Suprapubic skin (tissue), 4 donors: ENCODE results near the gene ZFHX2. TPM values are rescaled to one million over a fixed set of nuclear protein-coding genes. Genes with fewer than 3 reads are reported as not detected.
A peak's percentile ranks its signal among the peaks of the same experiment; 100 is the strongest.

Experiments
- DNase-seq, 2 donors: peaks; one replicate each; pipeline ENCODE4 v3.0.0-alpha.2; 2019; ENCODE audit warnings: low spot score in 2 of 2
- H3K27ac ChIP-seq: fragments of 200-600 bp; sonication (generic); one replicate; pipeline ENCODE4 v1.5.1; 2019
- H3K27me3 ChIP-seq: fragments of 200-600 bp; sonication (generic); one replicate; pipeline ENCODE4 v1.5.1; 2019
- H3K36me3 ChIP-seq: fragments of 200-600 bp; sonication (generic); one replicate; pipeline ENCODE4 v1.5.1; 2019
- H3K4me1 ChIP-seq: fragments of 200-600 bp; sonication (generic); one replicate; pipeline ENCODE4 v1.5.1; 2019
- H3K4me3 ChIP-seq: fragments of 200-600 bp; sonication (generic); one replicate; pipeline ENCODE4 v1.5.1; 2019; ENCODE audit warnings: mild to moderate bottlenecking
- H3K9me3 ChIP-seq: fragments of 200-600 bp; sonication (generic); one replicate; pipeline ENCODE4 v1.5.1; 2019
- EP300 ChIP-seq: sonication (generic); formaldehyde crosslinking; IDR thresholded peaks from one replicate; pipeline ENCODE4 v1.6.1; 2017; ENCODE audit warnings: antibody characterized with exemption
- POLR2A ChIP-seq, 2 donors: fragments of 450-650 bp; IDR thresholded peaks; one replicate each; pipeline ENCODE4 v1.6.1; 2017; ENCODE audit warnings: antibody characterized with exemption in 2 of 2, mild to moderate bottlenecking in 2 of 2, moderate library complexity in 2 of 2
- POLR2AphosphoS5 ChIP-seq, 3 donors: sonication (generic); formaldehyde crosslinking; IDR thresholded peaks; one replicate each; pipeline ENCODE4 v1.6.1; 2017; ENCODE audit warnings: antibody characterized with exemption in 3 of 3
- WGBS: methylation state at CpG from one replicate; pipeline ENCODE4 v1.1.5; 2018; 5-methylcytosine and 5-hydroxymethylcytosine counted together
- total RNA-seq, 4 donors: library from RNA; depleted of rRNA; stranded (reverse); fragments of >200 nt; gene quantifications; one replicate each; pipeline ENCODE4 v1.1.0, GENCODE V29; 2016
- TF ChIP-seq, protein P1 (sequence below), 2 donors: fragments of 200-600 bp in 1 of 2; fragments of 450-650 bp in 1 of 2; sonication (generic) in 1 of 2; IDR thresholded peaks; one replicate each; pipeline ENCODE4 v1.5.1; 2016 to 2019; ENCODE audit warnings: antibody characterized with exemption in 2 of 2, mild to moderate bottlenecking in 1 of 2, moderate library complexity in 1 of 2

Gene ZFHX2
- total RNA-seq, 4 donors from 2014 or later: 0.16 to 1.4 (median 0.56) TPM

- DNase-seq: peak; percentile 93 to 94
- Histone ChIP-seq H3K9me3 (no peaks in the 10 kb centered on the region), H3K27ac (peak within 1 kb of the TSS; percentile 56), H3K4me1 (peaks cover 44% of the 10 kb centered on the region), H3K36me3 (peaks cover 12% of the 10 kb centered on the region), H3K4me3 (peak within 1 kb of the TSS; percentile 67), H3K27me3 (peaks cover 4% of the 10 kb centered on the region)
- TF ChIP-seq POLR2A (IDR thresholded peaks at IDR 0.05) (no peak), POLR2AphosphoS5 (IDR thresholded peaks at IDR 0.05) (no peak), EP300 (no peak)
- TF ChIP-seq, protein P1, sequence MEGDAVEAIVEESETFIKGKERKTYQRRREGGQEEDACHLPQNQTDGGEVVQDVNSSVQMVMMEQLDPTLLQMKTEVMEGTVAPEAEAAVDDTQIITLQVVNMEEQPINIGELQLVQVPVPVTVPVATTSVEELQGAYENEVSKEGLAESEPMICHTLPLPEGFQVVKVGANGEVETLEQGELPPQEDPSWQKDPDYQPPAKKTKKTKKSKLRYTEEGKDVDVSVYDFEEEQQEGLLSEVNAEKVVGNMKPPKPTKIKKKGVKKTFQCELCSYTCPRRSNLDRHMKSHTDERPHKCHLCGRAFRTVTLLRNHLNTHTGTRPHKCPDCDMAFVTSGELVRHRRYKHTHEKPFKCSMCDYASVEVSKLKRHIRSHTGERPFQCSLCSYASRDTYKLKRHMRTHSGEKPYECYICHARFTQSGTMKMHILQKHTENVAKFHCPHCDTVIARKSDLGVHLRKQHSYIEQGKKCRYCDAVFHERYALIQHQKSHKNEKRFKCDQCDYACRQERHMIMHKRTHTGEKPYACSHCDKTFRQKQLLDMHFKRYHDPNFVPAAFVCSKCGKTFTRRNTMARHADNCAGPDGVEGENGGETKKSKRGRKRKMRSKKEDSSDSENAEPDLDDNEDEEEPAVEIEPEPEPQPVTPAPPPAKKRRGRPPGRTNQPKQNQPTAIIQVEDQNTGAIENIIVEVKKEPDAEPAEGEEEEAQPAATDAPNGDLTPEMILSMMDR (IDR thresholded peaks at IDR 0.05): no peak
- WGBS: 3% methylated on average over 44 of the region's 53 CpGs
These were observed 15.8 kb upstream of the ZFHX2 start, which contains the start of gene AP1G2 for GRCh38 chr14:23567186-23568020. Gene AP1G2 (minus strand): TSS chr14:23567791. CDS start chr14:23567314, 477 bp downstream.

DNA sequence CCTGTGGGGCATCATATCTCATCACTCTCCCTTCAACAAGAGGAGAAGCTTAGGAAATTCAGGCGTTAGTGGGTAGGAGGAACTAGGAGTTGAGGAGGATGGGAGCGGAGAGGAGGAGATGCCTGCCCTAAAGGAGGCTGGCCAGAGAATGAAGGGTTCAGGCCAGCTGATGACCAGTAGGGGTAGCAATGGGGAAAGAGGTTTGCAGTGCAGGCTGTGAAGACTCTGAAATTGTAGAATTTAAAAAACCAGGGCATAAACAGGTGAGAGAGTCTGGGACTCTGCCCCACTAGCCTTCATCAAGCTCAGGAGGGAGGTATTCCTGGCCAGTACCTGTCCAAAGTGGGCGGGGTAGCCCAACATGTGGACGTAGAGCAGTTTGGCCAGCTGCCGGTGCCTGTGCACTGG lies 15.2 kb upstream of the ZFHX2 start:
- Histone ChIP-seq H3K4me1 (peaks cover 38% of the 10 kb centered on the region), H3K36me3 (peaks cover 18% of the 10 kb centered on the region), H3K4me3 (peak overlapping the region; percentile 67), H3K27ac (peak overlapping the region; percentile 56), H3K27me3 (peaks cover 4% of the 10 kb centered on the region), H3K9me3 (no peaks in the 10 kb centered on the region)
- TF ChIP-seq POLR2A (IDR thresholded peaks at IDR 0.05) (no peak), POLR2AphosphoS5 (IDR thresholded peaks at IDR 0.05) (no peak), EP300 (no peak)
- TF ChIP-seq, protein P1 (IDR thresholded peaks at IDR 0.05): no peak
- 28% methylated on average over 2 of the region's 5 CpGs for WGBS
- no peak for DNase-seq

DNA sequence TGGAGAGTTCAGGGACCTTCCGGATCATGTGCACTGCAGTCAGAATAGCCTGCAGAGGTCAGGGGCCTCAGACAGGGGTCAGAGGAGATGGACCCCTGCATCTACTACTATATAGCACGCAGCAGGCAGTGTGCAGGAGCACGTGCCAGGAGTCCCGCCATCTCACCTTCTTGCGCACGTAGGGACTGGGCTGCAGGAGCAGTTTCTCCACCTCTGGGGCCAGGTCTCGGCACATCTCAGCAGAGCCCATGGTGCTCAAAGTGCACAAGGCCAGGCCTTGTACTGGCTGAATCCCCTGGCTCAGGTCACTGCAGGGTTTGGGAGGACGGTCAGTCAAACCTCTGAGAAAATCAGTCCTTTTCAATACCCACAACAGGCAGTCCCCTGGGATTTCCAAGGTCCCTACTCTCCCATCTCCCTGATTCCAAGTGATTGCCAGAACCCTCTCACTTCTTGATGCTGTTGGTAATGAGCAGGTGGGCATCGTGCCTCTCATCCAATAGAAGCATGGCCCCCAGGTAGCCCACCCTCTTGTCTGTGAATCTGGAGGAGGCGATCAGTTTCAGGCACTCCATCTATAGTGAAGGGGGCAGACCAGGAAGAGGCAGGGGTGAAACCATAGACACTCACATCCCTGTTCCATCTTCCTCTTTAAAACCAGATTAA lies 14.7 kb upstream of the ZFHX2 start:
- Histone ChIP-seq H3K27ac (no peak overlapping the region), H3K9me3 (no peaks in the 10 kb centered on the region), H3K27me3 (peaks cover 4% of the 10 kb centered on the region), H3K4me1 (peaks cover 37% of the 10 kb centered on the region), H3K36me3 (peaks cover 23% of the 10 kb centered on the region), H3K4me3 (peak overlapping the region; percentile 67)
- 85% methylated on average over 5 of the region's 10 CpGs for WGBS
- DNase-seq: peak in 1 of 2 donors; percentile 57
- TF ChIP-seq, protein P1 (IDR thresholded peaks at IDR 0.05): no peak
- no peak for TF ChIP-seq EP300
- TF ChIP-seq POLR2AphosphoS5 (IDR thresholded peaks at IDR 0.05): no peak
- TF ChIP-seq POLR2A (IDR thresholded peaks at IDR 0.05): no peak

- no peak for TF ChIP-seq POLR2AphosphoS5 (IDR thresholded peaks at IDR 0.05)
- TF ChIP-seq POLR2A (IDR thresholded peaks at IDR 0.05): no peak
- TF ChIP-seq, protein P1 (IDR thresholded peaks at IDR 0.05): no peak
- TF ChIP-seq EP300: no peak
- Histone ChIP-seq H3K27me3 (no peaks in the 10 kb centered on the region), H3K27ac (no peak overlapping the region), H3K9me3 (no peaks in the 10 kb centered on the region), H3K4me1 (peaks cover 37% of the 10 kb centered on the region), H3K4me3 (no peak overlapping the region), H3K36me3 (peaks cover 29% of the 10 kb centered on the region)
- peak in 1 of 2 donors; percentile 44 for DNase-seq
- WGBS: 90% methylated on average over 4 of the region's 11 CpGs
These were observed 14.1 kb upstream of the ZFHX2 start for GRCh38 chr14:23565626-23566025.

DNA sequence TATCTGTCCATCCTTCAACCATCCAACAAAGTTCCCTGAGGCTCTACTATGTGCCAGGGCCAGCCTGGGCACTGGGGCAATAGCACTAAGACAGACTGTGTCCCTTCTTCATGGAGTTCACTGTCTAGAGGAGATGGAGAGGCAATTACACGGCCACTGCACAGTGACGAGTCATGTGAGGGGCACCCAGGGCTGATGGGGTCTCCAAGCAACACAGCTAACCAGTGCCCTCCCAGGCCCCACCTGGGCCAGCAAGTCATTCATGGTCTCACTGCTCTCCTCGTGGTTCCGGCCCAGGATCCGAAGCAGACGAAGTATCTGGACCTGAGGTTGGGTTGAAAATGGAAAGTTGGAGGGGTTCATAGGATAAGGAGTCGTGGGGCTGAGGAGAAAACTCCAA lies 13.3 kb upstream of the ZFHX2 start:
- Histone ChIP-seq H3K4me3 (no peak overlapping the region), H3K27me3 (no peaks in the 10 kb centered on the region), H3K27ac (no peak overlapping the region), H3K4me1 (peaks cover 37% of the 10 kb centered on the region), H3K9me3 (no peaks in the 10 kb centered on the region), H3K36me3 (peaks cover 35% of the 10 kb centered on the region)
- no peak for DNase-seq
- TF ChIP-seq POLR2AphosphoS5 (IDR thresholded peaks at IDR 0.05) (no peak), EP300 (no peak), POLR2A (IDR thresholded peaks at IDR 0.05) (no peak)
- TF ChIP-seq, protein P1 (IDR thresholded peaks at IDR 0.05): no peak
- 85% methylated on average over 7 of the region's 7 CpGs for whole genome bisulfite sequencing
